ENCODE measurements around the gene PTPRA. TPM values are rescaled to one million over a fixed set of nuclear protein-coding genes. Genes with fewer than 3 reads are reported as not detected.

PTPRA gene
- total and polyA plus RNA-seq, 10 of the 15 experiments (the other 5 are each of a cell fraction or from before 2014, with no cell fraction given), result 3.9 to 62.1 (median 34.6) TPM

- TF ChIP-seq PKNOX1 (IDR thresholded peaks at IDR 0.05) (no peak), GABPA (IDR thresholded peaks at IDR 0.05; ENCODE audit: low read depth) (no peak), KDM1A (IDR thresholded peaks at IDR 0.05; ENCODE audit: borderline replicate concordance) (no peak), USF1 (IDR thresholded peaks at IDR 0.05; ENCODE audit: borderline replicate concordance, extremely low read length, insufficient read depth, low read depth, low read length) (no peak), FOS (IDR thresholded peaks at IDR 0.05; ENCODE audit: borderline replicate concordance, extremely low read depth, insufficient read length) (no peak), BCL11A (IDR thresholded peaks at IDR 0.05; ENCODE audit: low read depth, low read length) (no peak), IKZF1 (conservative IDR thresholded peaks at IDR 0.05) (no peak), PBX3 (IDR thresholded peaks at IDR 0.05; ENCODE audit: insufficient replicate concordance, low read depth, low read length) (no peak)
- TF ChIP-seq, protein P1, sequence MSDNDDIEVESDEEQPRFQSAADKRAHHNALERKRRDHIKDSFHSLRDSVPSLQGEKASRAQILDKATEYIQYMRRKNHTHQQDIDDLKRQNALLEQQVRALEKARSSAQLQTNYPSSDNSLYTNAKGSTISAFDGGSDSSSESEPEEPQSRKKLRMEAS (IDR thresholded peaks at IDR 0.05; ENCODE audit: low read depth, low read length), result no peak
- TF ChIP-seq, protein P2, sequence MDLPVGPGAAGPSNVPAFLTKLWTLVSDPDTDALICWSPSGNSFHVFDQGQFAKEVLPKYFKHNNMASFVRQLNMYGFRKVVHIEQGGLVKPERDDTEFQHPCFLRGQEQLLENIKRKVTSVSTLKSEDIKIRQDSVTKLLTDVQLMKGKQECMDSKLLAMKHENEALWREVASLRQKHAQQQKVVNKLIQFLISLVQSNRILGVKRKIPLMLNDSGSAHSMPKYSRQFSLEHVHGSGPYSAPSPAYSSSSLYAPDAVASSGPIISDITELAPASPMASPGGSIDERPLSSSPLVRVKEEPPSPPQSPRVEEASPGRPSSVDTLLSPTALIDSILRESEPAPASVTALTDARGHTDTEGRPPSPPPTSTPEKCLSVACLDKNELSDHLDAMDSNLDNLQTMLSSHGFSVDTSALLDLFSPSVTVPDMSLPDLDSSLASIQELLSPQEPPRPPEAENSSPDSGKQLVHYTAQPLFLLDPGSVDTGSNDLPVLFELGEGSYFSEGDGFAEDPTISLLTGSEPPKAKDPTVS (IDR thresholded peaks at IDR 0.05; ENCODE audit: low read depth, low read length), result no peak
Measured at GRCh38 chr20:2836035-2836434, 37.2 kb upstream of the PTPRA start (continued).
